ENCODE measurements around the gene DYNLL1.
A peak's percentile ranks its signal among the peaks of the same experiment; 100 is the strongest.
"Not testable (repeated sequence)": the region's sequence is repeated elsewhere in the genome, so short reads cannot be mapped to it uniquely, and the experiment has no call there.

The DYNLL1 gene
- total RNA-seq: 33.2 to 105 (median 51.7) reads per million in 3 experiments

- peak; percentile 96 for DNase-seq
These were observed at the start of gene DYNLL1 for GRCh38 chr12:120495731-120496412. TSS of gene DYNLL1 (plus strand) at chr12:120496113. CDS start at chr12:120496422, 309 bp downstream.

GRCh38 chr12:120446844-120447178 lies 49.1 kb upstream of the DYNLL1 start:
- DNase-seq: not testable (repeated sequence)

DNA sequence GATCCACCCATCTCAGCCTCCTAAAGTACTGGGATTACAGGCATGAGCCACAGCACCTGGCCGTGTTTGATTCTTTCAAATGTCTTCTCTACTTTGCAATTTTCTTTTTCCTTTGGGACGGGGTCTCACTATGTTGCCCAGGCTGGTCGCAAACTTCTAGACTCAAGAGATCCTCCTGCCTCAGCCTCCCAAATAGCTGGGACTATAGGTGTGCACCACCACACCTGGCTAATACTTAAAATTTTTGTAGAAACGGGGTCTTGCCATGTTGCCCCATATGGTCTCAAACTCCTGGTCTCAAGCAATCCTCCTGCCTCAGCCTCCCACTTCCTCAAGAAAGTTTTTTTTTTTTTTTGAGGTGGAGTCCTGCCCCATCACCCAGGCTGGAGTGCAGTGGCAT lies 47.9 kb upstream of the DYNLL1 start:
- no peak for DNase-seq

DNA sequence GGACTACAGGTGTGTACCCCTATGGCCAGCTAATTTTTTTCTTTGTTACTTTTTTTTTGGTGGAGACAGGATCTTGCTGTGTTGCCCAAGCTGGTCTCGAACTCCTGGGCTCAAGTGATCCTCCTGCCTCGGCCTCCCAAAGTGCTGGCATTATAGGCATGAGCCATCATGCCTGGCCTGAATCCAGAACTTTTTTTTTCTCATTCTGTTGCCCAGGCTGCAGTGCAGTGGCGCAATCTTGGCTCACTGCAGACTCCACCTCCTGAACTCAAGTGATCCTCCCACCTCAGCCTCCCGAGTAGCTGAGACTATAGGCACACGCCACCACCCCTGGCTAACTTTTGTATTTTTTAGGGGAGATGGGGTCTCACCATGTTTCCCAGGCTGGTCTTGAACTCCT lies 43.4 kb upstream of the DYNLL1 start:
- not testable (repeated sequence) for DNase-seq

DNA sequence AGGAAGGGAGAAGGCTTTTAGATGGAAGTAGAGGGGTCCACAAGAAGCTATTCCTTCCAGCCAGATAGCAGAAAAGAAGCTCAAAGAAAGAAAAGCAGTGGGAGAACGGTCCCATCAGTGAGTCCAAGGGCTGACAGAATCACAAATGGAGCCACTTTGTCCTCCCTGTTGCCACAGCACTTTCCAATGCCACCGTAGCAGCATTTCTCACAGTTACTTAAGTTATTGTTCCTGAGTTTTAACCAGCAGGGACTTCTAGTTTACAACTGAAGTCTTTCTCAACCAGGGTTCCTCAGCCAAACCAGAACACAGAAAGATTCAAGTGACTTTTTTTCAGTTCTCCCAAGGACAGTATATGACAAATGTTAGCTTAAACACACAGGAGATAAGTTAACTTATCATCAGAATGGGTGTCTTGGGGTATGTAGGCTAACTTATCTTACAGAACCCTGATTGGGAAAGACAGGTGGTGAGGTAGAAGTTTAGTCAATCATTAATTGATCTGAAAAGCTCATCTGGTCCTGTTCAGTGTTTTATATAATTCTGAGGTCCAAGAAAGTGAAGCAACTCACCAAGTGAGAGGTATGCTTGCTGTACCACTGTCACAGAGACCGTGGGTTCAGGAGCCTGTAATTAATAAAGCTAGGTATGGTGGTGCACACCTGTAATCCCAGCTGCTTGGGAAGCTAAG lies 42.7 kb upstream of the DYNLL1 start:
- no peak for DNase-seq

DNA sequence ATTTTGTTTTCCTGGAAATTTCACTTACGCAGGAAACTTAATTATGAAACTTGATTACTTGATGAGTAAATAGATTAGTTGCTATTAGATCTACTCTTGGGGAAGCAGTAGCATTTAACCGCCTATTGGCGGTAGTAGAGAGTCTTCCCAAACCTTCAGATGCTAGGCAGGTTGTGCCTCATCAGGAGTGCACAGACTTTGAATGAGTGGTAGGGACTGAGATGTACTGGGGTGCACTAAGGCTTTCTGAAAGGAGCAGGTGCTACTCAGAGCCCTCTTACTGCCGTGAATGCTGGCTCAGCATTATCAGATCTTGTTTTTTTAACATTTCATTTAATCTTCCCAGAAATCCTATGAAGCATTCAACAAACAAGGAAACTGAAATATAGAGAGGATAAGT lies 41.9 kb upstream of the DYNLL1 start:
- DNase-seq: no peak

GRCh38 chr12:120455302-120455701 lies 40.6 kb upstream of the DYNLL1 start:
- DNase-seq: no peak

DNA sequence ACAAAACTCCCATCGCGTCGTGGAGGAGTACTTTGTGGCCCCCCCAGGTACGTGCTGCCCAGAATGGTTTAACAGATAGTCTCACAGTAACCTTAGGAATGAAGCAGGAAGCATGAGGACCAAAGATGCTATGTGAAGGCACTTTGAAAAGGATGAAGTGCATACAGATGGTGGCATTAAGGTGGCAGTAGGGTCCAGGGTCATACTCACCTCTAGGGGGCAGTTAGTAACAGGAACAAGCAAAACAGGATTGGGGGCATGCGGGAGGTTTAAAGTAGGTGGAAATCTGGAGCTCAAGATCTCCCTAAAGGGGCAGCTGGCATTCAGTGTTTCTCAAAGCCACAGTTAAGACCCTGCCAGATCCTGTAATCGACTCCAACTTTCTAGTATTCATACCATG lies 38.8 kb upstream of the DYNLL1 start:
- DNase-seq: no peak

DNA sequence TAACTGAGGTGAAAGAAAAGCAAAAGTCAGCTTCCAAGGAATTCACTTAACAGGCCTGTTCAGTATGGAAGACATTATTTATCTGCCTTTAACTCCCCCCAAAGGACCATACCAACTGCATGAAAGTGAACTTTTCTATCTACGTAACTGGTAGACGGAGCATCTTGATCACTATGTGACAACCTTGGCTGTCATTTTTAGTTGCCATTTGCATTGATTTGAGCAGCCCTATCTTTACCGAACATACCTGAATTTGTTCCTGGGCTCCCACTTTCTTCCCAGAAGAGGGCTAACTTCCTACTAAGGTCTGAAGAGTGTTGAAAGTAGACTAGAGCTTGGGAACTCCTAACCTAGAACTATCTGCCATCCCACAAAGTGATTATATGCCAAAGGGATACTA lies 35.8 kb upstream of the DYNLL1 start:
- no peak for DNase-seq

DNA sequence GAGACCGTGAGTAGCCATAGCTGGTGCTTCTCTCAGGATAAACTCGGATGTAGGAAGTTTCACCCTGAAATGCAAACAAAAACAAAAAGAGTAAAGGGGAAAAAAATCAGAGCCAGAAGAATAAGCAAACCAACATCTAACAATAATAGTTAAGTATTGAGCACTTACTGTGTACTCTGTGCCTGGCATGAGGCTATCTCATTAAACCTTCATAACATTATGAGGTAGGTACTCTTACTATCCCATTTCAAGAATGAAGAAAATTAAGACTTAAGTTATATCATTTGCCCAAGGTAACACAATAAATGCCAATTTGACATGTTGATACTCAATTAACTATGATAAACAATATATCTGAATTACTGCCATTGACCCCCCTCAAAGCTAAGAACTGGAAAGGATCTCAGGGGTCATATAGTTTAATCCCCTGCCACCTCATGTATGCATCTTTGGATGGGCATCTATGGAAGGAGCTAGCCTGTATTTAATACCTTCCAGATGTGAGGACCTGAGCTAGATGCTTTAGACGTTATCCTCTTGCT lies 33.7 kb upstream of the DYNLL1 start:
- DNase-seq: no peak

DNA sequence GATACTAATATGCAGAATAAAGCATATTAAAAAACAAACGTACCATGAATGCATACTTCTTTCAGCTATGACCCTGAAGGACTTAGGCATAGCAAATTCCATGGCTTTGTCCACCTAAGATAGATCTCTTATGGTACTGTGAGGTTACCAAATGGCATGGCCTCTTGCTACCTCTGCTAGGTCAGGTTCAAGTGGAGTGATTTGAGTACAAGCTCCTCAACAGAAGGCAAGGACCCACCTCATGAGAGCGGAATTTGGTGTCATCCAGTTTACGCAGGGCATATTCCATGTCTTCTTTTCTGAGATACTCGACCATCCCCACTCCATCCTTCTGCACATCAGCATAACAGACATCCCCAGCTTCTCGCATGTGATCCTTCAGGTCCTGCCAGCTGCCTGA lies 32.2 kb upstream of the DYNLL1 start:
- DNase-seq: no peak

DNA sequence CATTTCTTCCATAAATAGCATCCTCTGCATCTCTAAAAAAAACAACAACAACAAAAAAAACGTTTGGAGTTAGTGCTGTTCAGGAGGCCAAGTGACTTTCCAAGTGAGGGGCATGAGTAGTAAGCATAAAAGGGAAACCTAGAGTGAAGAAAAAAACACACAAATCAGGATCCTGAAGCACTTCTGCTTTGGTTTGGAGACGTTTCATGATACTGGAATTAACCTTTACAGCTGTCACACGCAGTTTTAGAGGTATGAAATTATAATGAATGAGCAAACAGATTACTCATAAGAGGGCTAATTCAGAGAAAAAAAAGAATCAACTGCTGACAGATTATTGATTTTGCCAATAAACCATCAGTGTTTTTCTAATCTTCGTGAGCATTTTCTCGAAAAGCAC lies 30.2 kb upstream of the DYNLL1 start:
- DNase-seq: no peak

DNA sequence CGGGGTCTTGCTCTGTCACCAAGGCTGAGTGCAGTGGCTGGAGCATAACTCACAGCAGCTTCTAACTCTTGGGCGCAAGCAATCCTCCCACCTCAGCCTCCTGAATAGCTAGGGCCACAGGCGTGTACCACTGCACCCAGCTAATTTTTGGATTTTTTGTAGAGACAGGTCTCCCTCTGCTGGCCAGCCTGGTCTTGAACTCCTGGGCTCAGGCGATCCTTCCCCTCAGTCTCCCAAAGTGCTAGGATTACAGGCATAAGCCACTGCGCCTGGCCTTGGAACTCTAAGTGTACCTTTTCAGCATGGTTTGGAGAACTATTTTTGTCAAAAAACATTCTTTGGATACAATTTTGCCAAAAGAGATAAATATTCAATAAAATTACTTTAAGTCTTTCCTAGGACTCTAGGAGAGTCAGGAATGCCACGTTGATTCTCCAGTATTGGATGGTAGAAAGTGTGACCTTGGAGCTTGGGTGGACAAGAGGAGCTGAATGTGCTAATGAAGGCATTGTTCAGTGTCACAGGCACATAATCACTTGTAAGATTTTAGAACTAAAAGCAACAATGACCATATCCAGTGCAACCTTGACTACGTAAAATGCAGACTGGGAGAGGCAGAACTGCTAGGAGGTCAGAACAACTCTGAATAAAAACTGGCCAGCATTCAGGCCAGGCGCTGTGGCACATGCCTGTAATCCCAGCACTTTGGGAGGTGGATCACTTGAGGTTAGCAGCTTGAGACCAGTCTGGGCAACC lies 29.2 kb upstream of the DYNLL1 start:
- peak; percentile 44 for DNase-seq

DNA sequence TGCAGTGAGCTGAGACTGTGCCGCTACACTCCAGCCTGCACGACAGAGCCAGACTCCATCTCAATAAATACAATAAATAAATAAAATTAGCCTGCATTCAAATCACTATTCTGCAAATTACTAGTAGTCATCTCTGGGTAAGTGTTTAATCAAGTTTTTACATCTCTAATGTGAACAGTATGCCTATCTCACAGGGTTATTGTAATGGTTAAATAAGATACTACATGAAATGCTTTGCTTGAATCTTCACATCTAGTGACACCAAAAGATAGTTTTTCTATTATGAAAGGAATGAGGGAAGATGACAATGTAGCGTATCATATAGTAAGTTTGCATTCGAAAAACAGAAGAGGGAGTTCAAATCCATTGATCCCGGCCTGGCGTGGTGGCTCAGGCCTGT lies 28.5 kb upstream of the DYNLL1 start:
- DNase-seq: no peak

DNA sequence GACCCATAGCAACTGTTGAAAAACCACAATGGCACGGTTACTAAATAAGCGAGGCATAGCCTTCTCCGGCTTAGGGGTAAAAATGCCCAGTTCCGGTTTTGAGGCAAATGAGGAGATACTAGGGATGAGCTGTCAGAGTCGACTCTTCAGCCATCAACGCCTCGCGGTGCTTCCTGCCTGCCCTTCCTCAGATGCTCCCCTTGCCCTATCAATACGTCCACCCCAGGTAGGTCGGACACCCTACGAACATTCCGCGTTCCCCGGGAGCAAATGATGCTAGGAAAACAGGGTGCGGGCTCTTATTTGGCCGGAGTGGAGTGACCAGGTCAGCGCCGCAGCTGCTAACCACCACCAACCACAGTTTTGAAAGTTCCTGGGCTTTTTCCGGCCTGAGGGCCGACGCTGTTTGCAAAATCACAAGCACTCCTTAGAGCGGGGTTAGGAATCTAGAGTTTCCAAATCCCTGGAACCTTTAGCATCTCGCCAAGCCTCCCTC lies 27.5 kb upstream of the DYNLL1 start:
- no peak for DNase-seq

DNA sequence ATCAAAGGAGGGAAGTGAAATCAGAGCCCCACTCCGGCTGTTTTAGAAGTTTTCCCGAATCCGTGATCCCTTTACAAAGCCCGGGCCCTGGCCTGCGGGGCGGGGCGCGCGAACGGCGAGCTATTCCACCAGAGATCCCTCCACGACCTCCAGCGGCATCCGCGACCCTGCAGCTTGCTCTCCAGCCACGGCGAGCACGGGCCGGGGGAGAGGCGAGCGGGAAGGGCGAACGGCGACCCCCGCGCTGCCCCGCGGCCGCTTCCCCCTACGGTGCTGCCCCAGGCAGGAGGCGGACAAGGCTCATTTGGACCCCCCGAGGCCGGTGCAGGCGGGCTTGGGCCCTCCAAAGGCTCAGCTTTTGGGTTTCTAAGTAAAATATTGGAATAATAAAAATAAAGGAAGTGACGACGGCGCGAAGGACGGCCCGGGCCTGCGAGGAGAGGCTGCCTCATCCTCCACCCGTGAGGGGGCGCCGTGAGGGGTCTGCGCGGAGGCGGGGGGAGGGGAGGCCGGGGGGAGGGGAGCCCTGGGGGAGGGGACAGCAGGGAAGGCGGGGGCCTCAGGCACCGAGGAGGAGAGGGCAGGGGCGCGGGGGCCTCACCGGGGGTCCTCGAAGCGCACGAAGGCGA lies 27.0 kb upstream of the DYNLL1 start:
- DNase-seq: peak; percentile 16

DNA sequence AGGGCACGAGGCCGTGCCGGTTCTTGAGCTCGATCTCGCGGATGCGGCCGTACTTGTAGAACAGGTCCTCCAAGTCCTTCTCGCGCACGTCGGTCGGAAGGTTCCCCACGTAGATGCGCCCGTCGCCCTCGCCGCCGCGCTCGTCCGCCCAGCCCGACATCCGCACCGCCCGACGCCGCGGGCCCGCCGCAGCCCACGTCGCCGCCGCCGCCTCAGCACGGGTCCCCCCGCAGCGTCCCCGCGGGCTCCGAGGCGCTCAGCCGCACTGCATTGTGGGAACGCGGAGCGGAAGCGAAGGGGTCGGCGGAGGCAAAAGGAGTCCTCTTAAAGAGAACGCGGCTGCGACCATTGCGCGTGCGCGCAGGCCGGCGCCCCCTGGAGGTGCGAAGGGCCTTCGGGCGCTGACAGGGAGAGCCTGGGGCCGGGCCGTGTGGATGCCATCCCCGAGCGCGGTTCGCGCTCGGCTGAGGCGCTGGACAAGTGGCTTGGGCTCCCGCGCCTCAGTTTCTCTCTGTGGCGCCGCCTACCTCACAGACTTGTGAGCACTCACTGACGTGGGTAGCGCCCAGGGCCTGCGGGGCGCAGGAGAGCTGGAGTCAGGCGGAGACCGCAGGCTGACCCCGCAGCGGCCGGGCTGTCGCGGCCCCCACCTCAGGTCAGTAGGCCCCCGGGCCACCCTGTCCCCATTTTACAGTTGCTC lies 26.3 kb upstream of the DYNLL1 start, which contains the start of gene SRSF9:
TSS of gene SRSF9 (minus strand) at position 299 of the 700 bp plus-strand sequence. CDS start at position 160, 139 bp downstream.
- DNase-seq: peak; percentile 97

- no peak for DNase-seq
These were observed 25.6 kb upstream of the DYNLL1 start for GRCh38 chr12:120470150-120470784.

- DNase-seq: no peak
These were observed 23.4 kb upstream of the DYNLL1 start for GRCh38 chr12:120472521-120472920.

DNA sequence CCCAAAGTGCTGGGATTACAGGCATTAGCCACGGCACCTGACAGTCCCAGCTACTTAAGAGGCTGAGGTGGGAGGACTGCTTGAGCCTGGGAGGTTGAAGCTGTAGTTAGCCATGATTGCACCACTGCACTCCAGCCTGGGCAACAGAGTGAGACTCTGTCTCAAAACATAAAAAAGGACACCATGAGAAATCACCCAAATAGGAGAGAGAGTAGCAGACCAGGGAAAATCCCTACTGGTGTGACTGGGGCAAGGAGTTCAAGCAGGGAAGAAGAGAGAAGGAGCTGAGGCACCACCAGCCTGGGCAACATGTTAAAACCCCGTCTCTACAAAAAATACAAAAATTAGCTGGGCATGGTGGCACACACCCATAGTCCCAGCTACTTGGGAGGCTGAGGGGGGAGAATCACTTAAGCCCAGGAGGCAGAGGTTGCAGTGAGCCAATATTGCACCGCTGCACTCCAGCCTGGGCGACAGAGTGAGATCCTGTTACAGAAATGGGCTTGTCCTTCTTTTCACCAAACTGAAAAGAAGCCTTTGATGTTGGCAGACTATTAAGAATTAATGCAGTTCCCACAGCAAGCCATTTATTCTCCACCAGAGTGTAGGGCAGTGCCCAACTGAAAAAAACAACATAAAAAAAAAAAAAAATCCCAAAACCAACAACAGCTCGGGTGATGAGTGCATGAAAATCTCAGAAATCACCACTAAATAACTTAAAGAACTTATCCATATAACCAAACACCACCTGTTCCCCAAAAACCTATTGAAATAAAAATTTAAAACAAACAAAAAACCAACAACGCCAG lies 21.9 kb upstream of the DYNLL1 start:
- no peak for DNase-seq

DNA sequence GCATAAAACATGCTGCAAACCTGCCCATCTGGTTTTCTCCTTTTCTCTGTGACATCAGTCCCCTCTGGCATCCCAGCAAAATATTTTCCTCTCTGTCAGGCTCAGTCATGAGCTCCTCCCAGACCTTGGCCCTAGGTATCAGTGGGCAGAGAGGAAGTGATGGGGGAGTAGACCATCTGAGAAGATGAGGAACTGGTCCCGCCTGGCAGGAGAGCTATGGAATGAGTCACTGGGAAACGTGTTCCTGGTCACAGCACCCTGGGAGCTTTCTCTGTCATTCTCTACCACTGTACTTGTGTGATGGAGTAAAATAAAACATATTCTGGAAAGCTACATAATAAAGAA lies 21.3 kb upstream of the DYNLL1 start:
- DNase-seq: no peak
